HG03342 (cell line): ENCODE results near the gene RGL4.

Experiments
- ATAC-seq: cut with Tn5 transposase; IDR thresholded peaks from one replicate; pipeline ENCODE4 v1.9.1; 2021; ENCODE audit warnings: mild to moderate bottlenecking, moderate library complexity; ENCODE audit not compliant: unreplicated experiment

Gene RGL4

DNA sequence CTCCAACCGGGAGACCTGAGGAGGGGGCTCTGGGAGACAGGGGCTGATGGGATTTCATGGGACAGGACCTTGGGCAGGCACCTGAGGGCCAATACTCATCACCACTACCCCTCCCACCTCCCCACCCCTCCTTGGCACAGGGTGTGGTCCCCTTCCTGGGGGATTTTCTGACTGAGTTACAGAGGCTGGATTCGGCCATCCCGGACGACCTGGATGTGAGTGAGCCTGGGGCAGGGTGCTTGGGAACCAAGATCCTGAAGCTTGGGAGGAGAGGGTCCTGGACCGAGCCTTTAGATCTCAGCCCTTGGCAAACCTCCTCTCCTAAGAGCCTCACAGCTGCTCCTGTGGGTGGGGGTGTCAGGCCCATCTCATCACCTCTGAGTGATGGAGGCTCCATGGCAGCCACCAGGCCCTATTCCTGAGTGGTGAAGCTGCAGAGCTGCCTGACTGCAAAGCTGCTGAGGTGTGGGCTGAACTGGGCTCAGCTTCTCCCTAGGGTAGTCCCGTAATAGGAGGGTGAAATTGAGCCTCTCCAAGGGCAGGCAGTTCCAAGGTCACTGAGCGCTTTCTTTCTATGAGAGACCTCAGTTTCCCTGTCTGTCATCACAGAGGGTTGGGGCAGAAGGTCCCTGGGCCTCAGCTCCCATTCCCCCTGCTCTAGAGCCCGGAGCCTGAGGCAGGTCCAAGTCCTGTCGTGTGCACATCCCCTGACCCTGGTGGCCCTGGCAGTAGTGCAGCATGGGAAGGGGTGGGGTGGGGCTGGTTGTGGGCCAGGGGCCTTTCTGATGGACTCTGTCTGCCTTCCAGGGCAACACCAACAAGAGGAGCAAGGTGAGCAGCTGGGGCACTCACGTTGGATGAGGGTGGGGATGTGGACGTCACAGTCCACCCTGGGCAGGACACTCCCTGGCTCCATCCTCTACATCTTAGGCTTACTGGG lies 6.5 kb downstream of the RGL4 start:
- ATAC-seq = no peak

- ATAC-seq = no peak
Measured at GRCh38 chr22:23698094-23698493, 7.3 kb downstream of the RGL4 start.

- no peak for ATAC-seq
Measured at GRCh38 chr22:23698673-23699235, 7.9 kb downstream of the RGL4 start.

DNA sequence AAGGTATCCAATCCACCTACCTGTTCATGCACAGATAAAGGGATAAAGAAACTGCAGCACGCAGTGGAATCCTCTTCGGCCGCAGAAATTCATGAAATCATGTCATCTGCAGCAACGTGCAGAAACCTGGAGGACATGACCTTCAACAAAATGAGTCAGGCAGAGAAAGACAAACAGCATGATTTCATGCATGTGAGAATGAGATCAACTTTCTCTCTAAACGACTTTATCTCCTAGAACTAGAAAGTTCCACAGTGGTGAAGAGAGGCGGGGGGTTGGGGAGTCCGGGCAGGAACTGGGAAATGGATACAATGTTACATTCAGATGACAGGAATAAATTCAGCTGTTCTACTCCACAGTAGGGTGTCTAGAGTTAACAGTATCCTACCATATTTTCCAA lies 9.9 kb downstream of the RGL4 start:
- no peak for ATAC-seq

DNA sequence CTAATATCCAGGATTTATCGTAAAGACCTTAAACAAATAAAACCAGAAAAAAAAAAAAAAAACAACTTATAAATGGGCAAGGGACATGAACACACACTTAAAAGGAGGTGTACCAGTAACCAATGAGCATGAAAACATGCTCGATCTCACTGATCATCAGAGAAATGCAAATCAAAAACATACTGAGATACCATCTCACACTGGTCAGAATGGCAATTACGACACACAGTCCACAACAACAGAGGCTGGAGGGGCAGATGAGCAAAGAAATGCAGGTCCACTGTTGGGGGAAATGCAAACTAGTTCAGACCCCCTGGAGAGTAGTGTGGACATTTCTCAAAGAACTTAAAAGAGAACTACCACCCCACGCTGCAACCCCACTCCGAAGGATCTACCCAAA lies 13.2 kb downstream of the RGL4 start:
- ATAC-seq = no peak

- no peak for ATAC-seq
Measured at GRCh38 chr22:23704829-23705228, 14.0 kb downstream of the RGL4 start.

- no peak for ATAC-seq
Measured at GRCh38 chr22:23705358-23705757, 14.5 kb downstream of the RGL4 start.

DNA sequence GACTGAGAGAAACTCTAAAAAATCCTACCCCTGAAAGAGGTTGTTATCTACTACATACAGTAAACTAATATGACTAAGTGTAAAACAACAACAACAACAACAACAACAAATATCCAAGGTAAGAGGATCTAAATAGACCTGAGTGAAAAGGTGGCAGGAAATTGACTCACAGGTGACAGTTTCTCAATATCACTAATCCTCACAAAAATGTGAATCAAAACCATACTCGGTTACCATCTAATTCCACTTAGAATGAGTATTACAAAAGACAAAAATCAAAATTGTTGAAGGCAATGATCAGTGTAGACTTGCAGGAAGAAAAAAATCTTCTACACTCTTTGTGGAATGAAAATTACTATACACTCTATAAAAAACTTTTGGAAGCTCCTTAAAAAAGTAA lies 17.5 kb downstream of the RGL4 start:
- ATAC-seq = no peak

DNA sequence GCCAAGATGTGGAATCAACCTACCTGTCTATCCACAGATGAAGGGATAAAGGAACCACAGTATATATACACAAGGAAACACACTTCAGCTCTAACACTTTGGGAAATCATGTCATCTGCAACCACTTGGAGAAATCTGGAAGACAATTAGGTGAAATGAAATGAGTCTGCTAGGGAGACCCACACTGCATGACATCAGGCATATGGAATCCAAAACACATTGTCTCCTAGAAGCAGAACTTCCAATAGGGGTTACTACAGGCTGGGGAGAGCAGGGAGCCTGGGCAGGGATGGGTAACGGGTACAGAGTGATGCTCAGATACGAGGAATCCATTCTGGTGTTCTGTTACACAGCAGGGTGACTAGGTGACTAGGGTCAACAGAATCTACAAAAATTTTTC lies 18.3 kb downstream of the RGL4 start:
- ATAC-seq = no peak

- ATAC-seq = no peak
Measured at GRCh38 chr22:23712256-23712655, 21.4 kb downstream of the RGL4 start.

DNA sequence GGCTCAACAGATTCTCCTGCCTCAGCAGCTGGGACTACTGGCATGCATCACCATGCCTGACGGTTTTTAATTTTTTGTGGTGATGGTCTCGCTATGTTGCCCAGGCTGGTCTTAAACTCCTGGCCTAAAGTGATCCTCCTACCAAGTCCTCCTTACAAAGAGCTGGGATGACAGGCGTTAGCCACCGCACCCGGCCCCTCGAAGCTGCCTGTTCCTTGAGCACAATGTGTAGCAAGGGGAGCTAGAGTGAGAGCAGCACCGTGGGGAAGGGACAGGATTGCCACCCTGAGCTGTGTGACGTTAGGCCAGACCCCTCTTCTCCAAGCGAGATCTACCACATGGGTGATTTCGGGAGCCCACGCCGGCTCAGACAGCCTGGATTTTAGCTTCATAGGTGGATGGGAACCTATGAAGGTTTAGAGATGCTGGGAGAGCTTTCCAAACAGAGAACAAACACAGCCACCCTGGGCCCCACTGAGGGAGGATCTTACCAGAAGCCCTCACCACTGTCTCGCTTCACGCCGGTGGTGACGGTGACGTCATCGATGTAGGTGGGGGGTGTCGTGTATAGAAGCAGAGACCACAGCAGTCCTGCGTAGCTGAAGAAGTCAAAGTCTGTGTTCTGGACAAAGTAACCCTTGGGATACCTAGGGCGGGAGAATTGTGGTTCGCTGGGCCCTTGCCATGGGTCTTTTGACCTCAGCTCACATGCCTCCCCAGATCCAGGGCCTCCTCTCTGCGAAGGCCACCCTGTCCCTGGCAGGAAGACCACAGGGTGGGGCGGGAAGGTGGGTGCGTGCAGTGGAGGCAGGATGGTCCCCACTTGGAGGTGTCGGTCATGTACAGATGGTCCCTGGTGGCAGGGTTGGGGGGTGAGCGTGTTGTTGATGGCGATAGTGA lies 23.1 kb downstream of the RGL4 start:
- no peak for ATAC-seq

DNA sequence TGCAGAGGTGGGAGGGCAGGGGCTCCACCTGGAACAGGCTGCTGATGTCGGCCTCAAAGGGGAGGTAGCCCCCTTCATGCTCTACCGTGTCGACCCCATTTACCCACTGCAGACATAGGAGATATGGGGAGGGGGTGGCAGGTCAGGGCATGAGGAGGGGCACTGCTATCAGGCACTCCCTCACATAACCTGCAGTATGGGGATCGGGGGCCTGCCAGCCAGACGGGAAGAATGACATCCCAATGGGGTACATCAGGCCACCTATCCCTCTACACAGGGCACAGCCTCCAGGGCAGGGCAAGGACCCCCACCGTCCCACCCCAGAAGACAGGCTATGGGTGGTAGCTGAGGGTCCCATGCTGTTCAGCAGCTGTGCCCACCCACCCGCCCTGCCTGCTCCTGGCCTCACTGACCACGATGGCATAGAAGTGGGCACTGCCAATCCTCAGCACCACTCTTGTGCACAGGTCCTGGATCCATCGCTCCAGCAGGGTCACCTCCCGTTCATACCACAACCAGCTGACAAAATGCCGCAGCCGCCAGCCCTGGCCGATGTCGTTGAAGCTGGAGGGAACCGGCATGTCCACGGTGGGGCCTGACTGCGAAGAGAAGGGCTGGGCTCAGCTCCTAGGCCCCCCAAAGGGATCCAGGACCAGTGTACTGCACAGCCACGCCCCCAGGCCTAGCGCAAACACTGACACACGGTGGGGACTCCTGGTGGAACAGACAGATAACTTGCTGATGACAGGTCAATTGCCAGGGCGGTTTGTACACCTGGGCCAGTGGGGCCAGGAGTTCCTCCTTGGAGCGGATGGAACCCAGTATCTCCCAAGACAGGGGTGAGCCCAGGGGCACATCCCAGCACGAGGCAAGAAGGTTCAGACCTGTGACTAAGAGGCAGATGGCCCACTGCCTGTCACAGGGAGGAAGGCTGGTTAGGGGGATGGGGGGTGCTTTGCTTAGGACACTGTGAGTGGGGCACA lies 24.1 kb downstream of the RGL4 start:
- no peak for ATAC-seq

DNA sequence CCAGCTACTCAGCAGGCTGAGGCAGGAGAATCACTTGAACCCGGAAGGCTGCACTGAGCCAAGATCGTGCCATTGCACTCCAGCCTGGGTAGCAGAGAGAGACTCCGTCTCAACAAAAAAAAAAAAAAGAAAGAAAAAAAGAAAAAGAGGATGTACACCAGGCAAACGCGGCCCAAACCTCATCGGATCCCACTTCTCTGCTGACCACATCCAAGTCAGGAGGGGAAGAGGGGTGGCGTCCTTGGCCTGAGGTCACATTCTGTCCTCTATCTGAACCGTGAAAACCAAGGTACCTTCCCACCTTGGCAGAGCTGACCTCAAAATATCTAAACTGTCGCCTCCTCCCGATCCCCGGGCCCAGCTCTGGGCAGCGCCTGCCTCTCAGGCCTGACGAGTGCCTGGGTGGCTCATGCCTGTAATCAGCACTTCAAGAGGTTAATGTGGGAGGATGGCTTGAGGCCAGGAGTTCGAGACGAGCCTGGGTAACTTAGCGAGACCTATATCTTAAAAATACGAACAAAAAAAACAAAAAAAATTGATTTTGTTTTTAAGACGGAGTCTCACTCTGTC lies 25.1 kb downstream of the RGL4 start:
- ATAC-seq = no peak

DNA sequence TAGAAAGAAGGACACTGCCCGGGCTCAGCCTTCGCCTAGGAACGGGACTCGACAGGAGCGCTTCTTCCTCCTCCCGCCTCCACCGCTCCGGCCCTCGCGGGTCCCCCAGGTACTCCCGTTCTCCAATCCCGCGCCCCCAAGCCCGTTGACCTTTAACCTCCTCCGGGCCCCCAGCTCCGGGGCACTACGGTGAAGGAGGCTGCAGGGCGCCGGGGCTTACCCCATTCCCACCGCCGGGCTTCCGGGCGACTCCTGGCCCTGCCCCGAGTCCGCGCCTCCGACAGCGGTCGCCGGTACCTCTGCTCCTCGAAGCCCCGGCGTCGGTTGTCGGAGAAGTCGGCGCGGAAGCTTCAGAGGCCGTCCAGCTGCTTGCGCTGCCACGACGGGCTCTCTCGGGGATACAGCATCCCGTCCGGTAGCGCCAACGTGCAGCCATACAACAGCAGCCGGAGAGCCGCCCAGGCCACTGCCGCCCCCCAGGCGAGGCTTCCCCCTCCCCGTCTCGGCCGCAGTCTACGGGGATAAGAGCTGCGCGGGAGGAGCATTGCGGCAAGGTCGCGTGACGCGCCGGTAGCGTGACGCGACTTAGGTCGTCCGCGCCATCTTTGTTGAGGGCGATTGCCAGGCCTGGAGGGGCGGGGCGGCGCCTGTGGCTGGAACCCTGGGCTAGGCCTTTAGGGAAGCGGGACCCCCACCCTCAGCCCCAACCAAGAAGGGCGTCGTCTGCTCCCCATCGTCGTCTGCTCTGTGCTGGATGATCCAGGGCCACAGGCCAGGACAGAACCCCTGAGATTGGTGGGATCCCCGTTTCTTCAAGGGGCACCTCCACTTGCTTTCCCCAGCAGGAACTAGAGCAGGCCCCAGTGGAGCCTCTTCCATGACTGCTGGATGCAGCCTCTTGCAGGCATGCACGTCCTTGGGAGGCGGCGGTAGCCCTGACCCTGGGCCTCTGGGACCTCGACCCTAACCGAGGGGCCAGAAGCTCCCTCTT lies 26.3 kb downstream of the RGL4 start:
- peak; percentile 65 for ATAC-seq

DNA sequence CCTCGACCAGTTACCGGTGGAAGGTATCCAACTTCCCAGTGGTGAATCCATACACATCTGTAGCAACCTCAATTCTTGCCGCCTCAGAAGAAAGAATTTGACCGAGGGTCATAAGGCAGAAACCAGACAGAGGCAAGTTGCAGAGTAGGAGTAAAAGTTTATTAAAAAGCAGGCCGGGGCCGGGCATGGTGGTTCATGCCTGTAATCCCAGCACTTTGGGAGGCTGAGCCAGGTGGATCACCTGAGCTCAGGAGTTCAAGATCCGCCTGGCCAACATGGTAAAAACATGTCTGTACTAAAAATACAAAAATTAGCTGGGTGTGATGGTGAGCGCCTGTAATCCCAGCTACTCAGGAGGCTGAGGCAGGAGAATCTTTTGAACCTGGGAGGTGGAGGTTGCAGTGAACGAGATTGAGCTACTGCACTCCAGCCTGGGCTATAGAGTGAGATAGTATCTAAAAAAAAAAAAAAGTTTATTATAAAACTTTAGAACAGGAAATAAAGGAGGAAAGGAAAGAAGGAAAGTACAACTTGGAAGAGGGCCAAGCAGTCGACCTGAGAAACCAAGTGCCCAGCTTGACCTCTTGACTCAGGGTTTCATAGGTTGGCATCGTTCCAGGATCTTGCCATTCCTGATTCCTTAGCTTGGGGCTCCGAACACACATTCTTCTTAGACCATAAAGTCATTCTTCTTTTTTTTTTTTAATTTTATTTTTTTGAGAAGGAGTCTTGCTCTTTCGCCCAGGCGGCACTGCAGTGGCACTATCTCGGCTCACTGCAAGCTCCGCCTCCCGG lies 27.8 kb downstream of the RGL4 start:
- no peak for ATAC-seq

DNA sequence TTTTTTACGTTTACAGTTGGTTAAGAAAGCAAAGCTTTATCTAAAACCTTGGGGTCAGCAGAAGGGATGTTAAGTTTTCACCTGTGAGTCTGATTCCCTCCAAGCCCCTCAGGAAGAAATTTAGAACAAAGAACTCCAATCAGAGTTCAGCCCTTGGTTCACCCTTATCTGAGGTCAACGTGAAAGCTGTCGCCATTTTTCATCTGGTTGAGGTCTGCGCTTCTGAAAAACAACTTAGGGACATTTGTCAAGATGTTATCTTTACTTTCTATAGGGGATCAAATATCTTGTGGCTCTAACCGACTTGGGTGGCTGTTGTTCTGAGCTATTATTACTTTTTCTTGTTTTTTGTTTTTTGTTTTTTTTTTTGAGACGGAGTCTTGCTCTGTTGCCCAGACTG lies 30.0 kb downstream of the RGL4 start:
- ATAC-seq = no peak

- ATAC-seq = no peak
Measured at GRCh38 chr22:23722160-23722559, 31.3 kb downstream of the RGL4 start.

GRCh38 chr22:23722724-23723123 lies 31.9 kb downstream of the RGL4 start:
- ATAC-seq = no peak
